GM12878 (cell line): Measurements from ENCODE around the gene ZBED4. TPM values are rescaled to one million over a fixed set of nuclear protein-coding genes. Genes with fewer than 3 reads are reported as not detected.

Experiments
- ATAC-seq: fragments of 200-7000 bp; cut with Tn5 transposase; 3 replicates; pipeline ENCODE4 v1.9.1; 2020; ENCODE audit warnings: mild to moderate bottlenecking, moderate library complexity
- BruUV-seq: library from RNA; stranded (reverse); fragments of 400-500 nt; replicated peaks from 2 replicates; lab custom pipeline; 2021; lab: Mats Ljungman, UMichigan
- CTCF ChIA-PET: fragments of 300-600 bp; sonication (Branson Sonifier 250); formaldehyde crosslinking; extraction: SDS; loops from one replicate; lab custom pipeline; 2021; ENCODE audit warnings: inconsistent platforms; lab: Yijun Ruan, JAX
- POLR2A ChIA-PET: fragments of 350-600 bp; formaldehyde crosslinking; extraction: SDS; loops from one replicate; lab custom pipeline; 2021; ENCODE audit warnings: inconsistent platforms; lab: Charles Lee
- RAD21 ChIA-PET: fragments of 300-600 bp; sonication (Branson Sonifier 250); formaldehyde crosslinking; loops from one replicate; lab custom pipeline; 2023; ENCODE audit warnings: antibody characterized with exemption; ENCODE audit not compliant: unreplicated experiment; lab: Charles Lee
- SMC1A ChIA-PET: fragments of 300-600 bp; sonication (Branson Sonifier 250); formaldehyde crosslinking; loops from one replicate; lab custom pipeline; 2023; ENCODE audit not compliant: unreplicated experiment, uncharacterized antibody; lab: Charles Lee
- DNase-seq: peaks from one replicate; pipeline ENCODE4 v3.0.0-alpha.2; 2011; ENCODE audit warnings: low read depth, low spot score
- FAIRE-seq: peaks from 3 replicates; lab custom pipeline; 2011; peaks lifted over from hg19 to GRCh38; lab: Jason Lieb, UNC
- H2AFZ ChIP-seq: 2 replicates; pipeline ENCODE4 v1.6.0; 2011; ENCODE audit warnings: low read depth, low read length, control low read depth; ENCODE audit not compliant: control insufficient read depth
- H3K27ac ChIP-seq: 2 replicates; pipeline ENCODE4 v1.5.1; 2011; ENCODE audit warnings: control low read depth; ENCODE audit not compliant: control insufficient read depth, insufficient read depth
- H3K27me3 ChIP-seq, 2 experiments: replicated peaks in 1 of 2; 2 replicates each; pipeline versions ENCODE4 v1.6.0 to v1.6.1; 2011; ENCODE audit warnings: low read length in 1 of 2; ENCODE audit not compliant: control insufficient read depth in 2 of 2, insufficient read depth in 2 of 2
- H3K36me3 ChIP-seq, 2 experiments: 2 replicates each; pipeline ENCODE4 v1.5.1; 2011; ENCODE audit warnings: low read length in 1 of 2; ENCODE audit not compliant: control insufficient read depth in 2 of 2, insufficient read depth in 2 of 2
- H3K4me1 ChIP-seq: 2 replicates; pipeline ENCODE4 v1.6.1; 2011; ENCODE audit warnings: mild to moderate bottlenecking, low read length, moderate library complexity, mixed read lengths; ENCODE audit not compliant: control insufficient read depth, insufficient read depth
- H3K4me2 ChIP-seq: 2 replicates; pipeline ENCODE4 v1.6.0; 2011; ENCODE audit warnings: control low read depth; ENCODE audit not compliant: control insufficient read depth, insufficient read depth
- H3K4me3 ChIP-seq: fragments of 200-600 bp; sonication (generic); 2 replicates; pipeline ENCODE4 v1.5.1; 2016
- H3K79me2 ChIP-seq: 2 replicates; pipeline ENCODE4 v1.6.0; 2011; ENCODE audit warnings: low read length; ENCODE audit not compliant: control insufficient read depth, insufficient read depth
- H3K9ac ChIP-seq: 2 replicates; pipeline ENCODE4 v1.8.0; 2011; ENCODE audit warnings: low read length, control low read depth, mixed read lengths; ENCODE audit not compliant: control insufficient read depth, insufficient read depth
- H3K9me3 ChIP-seq: replicated peaks from 3 replicates; pipeline ENCODE4 v1.5.1; 2011; ENCODE audit warnings: mild to moderate bottlenecking, low read length; ENCODE audit not compliant: control insufficient read depth, insufficient read depth
- H4K20me1 ChIP-seq: 2 replicates; pipeline ENCODE4 v1.6.0; 2011; ENCODE audit not compliant: control insufficient read depth, insufficient read depth
- BMI1 ChIP-seq: fragments of 450-650 bp; IDR thresholded peaks from 2 replicates; pipeline ENCODE4 v1.6.1; 2016; ENCODE audit warnings: mild to moderate bottlenecking, moderate library complexity, borderline replicate concordance
- HDGF ChIP-seq: fragments of 450-650 bp; IDR thresholded peaks from 2 replicates; pipeline ENCODE4 v1.6.1; 2016; ENCODE audit warnings: antibody characterized with exemption
- MTA3 ChIP-seq: IDR thresholded peaks from 2 replicates; pipeline ENCODE4 v1.6.1; 2012; ENCODE audit warnings: low read length, inconsistent platforms, borderline replicate concordance
- NFXL1 ChIP-seq: fragments of 450-650 bp; IDR thresholded peaks from 2 replicates; pipeline ENCODE4 v1.6.1; 2017; ENCODE audit warnings: antibody characterized with exemption, mild to moderate bottlenecking, borderline replicate concordance
- RFX5 ChIP-seq: IDR thresholded peaks from 2 replicates; pipeline ENCODE4 v1.6.1; 2011; ENCODE audit warnings: low read depth, low read length, improper control_type of control experiment
- TCF3 ChIP-seq: IDR thresholded peaks from 2 replicates; pipeline ENCODE4 v1.6.1; 2012; ENCODE audit warnings: low read depth, mild to moderate bottlenecking, low read length, borderline replicate concordance; ENCODE audit not compliant: insufficient read depth
- ZNF384 ChIP-seq: IDR thresholded peaks from 2 replicates; pipeline ENCODE4 v1.6.1; 2012; ENCODE audit warnings: low read depth, mild to moderate bottlenecking, low read length, improper control_type of control experiment, borderline replicate concordance
- WGBS: methylation state at CpG from one replicate; pipeline ENCODE4 v1.1.6; 2016; ENCODE audit warnings: low lambda C conversion rate; ENCODE audit not compliant: insufficient replicate concordance, insufficient coverage; ENCODE audit errors: missing lambda C conversion rate; 5-methylcytosine and 5-hydroxymethylcytosine counted together
- in situ Hi-C: fragments of 300-500 bp; cut with MboI; formaldehyde crosslinking; loops from 9 replicates; pipeline ENCODE4 v1.14.3; 2018; ENCODE audit warnings: mixed read lengths
- intact Hi-C: fragments of 100-400 bp; cut with micrococcal nuclease; formaldehyde crosslinking; loops from one replicate; pipeline ENCODE4 v1.14.2; 2022; ENCODE audit not compliant: unreplicated experiment
- polyA plus RNA-seq, 11 experiments: library from polyadenylated mRNA; depleted of rRNA in 4 of 11; unstranded in 6 of 11; stranded (reverse) in 5 of 11; fragments of >200 nt; fragmentation: Nextera tagmentation in 4 of 11; fragmentation: Illumina TruSeq in 1 of 11; extraction: Ambion mirVana in 4 of 11; extraction: Trizol in 1 of 11; gene quantifications; 1 replicate in 1 of 11; 2 replicates in 10 of 11; pipeline versions ENCODE4 v1.2.1 to v1.2.3, GENCODE V29; 2011 to 2016; ENCODE audit warnings: inconsistent platforms in 2 of 11, missing spikeins in 2 of 11, low read depth in 1 of 11
- total RNA-seq, 4 experiments: library from RNA; depleted of rRNA in 3 of 4; stranded (reverse); fragments of >200 nt in 3 of 4; fragmentation: Illumina TruSeq in 1 of 4; extraction: Trizol in 1 of 4; gene quantifications; 2 replicates each; pipeline versions ENCODE4 v1.2.1 to v1.2.3, GENCODE V29; 2013 to 2021
- TF ChIP-seq, protein P1 (sequence below): fragments of 450-650 bp; IDR thresholded peaks from 2 replicates; pipeline ENCODE4 v1.6.1; 2017; ENCODE audit warnings: low read depth, mild to moderate bottlenecking, moderate library complexity

ZBED4 gene
- total and polyA plus RNA-seq, 10 of the 15 experiments (the other 5 are each of a cell fraction or from before 2014, with no cell fraction given): 2.3 to 21.6 (median 12.8) TPM

DNA sequence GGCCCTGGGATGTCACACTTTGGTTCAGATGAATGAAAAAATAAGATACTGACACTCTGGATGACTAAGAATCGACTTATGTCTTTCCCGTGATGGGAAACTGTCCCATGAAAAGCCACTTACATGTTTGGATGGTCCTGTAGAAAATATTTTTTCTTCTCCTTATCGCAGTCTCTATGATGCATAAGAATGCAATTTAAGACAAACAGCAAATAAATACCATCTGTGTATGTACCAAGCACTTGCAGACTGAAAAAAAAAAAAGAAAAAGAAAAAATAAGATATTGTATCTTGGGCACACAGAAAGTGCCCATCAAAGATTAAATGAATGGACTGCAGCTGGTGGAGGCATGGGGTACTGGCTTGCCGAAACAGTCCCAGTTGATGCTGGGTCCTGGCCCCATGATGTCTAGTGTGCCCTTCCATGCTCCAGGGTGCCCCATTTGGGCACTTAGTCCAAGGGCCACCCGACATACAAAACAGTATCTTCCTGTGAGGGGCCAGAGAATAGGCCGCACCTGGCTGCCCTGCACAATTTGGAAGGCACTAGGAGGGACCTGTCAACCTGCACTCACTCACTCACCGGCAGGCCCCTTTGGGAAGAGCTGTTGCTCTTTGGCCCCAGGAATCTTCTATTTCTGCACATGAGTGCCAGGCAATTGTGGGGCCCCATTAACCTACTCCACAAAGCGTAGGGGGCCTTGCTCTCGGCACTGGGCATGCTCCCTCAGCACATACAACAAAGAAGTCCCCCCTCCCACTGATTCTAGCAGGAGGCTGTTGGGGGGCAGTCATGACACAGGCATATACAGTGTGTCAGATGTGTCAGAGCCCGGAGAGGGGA is 2.5 kb upstream of the ZBED4 start:
- RAD21 ChIA-PET: no interaction called here

More for the DNA sequence above, 2.5 kb upstream of the ZBED4 start:
- WGBS: 64% methylated on average over 10 of the region's 10 CpGs
- POLR2A ChIA-PET: no interaction called here
- Histone ChIP-seq H3K9me3 (no peaks in the 10 kb centered on the region), H3K4me1 (peaks cover 4% of the 10 kb centered on the region; the same call in 1 of the 2 replicates), H3K27ac (no peak overlapping the region), H2AFZ (no peak overlapping the region), H3K36me3 (no peaks in the 10 kb centered on the region; a peak in 1 of 4 replicates), H3K4me2 (no peak overlapping the region), H3K27me3 (peaks cover 6 to 9% of the 10 kb centered on the region in 2 experiments), H4K20me1 (no peaks in the 10 kb centered on the region), H3K9ac (no peak overlapping the region), H3K79me2 (peaks cover 21% of the 10 kb centered on the region), H3K4me3 (no peak overlapping the region)
- no TSS peak for BruUV-seq
- intact Hi-C loops: no loop called here
- no peak for ATAC-seq
- TF ChIP-seq, protein P1, sequence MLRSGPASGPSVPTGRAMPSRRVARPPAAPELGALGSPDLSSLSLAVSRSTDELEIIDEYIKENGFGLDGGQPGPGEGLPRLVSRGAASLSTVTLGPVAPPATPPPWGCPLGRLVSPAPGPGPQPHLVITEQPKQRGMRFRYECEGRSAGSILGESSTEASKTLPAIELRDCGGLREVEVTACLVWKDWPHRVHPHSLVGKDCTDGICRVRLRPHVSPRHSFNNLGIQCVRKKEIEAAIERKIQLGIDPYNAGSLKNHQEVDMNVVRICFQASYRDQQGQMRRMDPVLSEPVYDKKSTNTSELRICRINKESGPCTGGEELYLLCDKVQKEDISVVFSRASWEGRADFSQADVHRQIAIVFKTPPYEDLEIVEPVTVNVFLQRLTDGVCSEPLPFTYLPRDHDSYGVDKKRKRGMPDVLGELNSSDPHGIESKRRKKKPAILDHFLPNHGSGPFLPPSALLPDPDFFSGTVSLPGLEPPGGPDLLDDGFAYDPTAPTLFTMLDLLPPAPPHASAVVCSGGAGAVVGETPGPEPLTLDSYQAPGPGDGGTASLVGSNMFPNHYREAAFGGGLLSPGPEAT: no peak
- TF ChIP-seq HDGF (no peak), RFX5 (no peak), ZNF384 (no peak), TCF3 (no peak), MTA3 (no peak), NFXL1 (no peak), BMI1 (no peak)
- SMC1A ChIA-PET: interaction anchor here (1.0 kb wide), 1 partner anchor 13 kb away, joined by 3 read pairs; no protein-coding TSS in a partner anchor
- DNase-seq: no peak
- CTCF ChIA-PET: no interaction called here
- no peak for FAIRE-seq
- in situ Hi-C loops: no loop called here
